ENCODE measurements around the gene SNED1. TPM values are rescaled to one million over a fixed set of nuclear protein-coding genes. Genes with fewer than 3 reads are reported as not detected.

SNED1 gene
- total RNA-seq, 2 donors from 2014 or later: 42.0 to 72.1 TPM

DNA sequence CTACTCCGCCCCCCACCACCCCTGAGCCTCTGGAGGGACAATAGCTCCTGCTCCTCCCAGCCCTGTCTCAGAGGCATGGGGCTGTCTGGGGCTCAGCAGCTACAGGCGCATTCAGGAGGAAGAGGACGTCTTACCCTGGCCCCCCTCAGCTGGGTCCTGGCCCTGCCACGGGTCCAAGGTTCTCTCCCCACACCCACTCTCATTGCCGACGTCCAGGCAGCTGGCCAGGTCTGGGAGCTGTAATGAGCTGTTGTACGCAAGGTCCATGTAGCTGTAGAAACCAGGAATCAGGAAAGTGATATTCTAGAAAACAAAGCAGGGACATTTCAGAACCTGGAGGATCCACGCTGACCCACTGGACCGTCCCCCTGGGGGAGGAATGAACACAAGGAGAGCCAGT is 137.3 kb downstream of the SNED1 start:
- no peak for DNase-seq
- Mint-ChIP-seq H3K27ac (no peak overlapping the region), H3K36me3 (ENCODE audit: low read depth) (peaks cover 2% of the 10 kb centered on the region), H3K4me3 (no peak overlapping the region), H3K4me1 (no peaks in the 10 kb centered on the region), H3K27me3 (no peaks in the 10 kb centered on the region)
- ATAC-seq: no peak
- H3K9me3 ChIP-seq (ENCODE audit: control insufficient read depth, low read length, poor library complexity, severe bottlenecking): no peaks in the 10 kb centered on the region

DNA sequence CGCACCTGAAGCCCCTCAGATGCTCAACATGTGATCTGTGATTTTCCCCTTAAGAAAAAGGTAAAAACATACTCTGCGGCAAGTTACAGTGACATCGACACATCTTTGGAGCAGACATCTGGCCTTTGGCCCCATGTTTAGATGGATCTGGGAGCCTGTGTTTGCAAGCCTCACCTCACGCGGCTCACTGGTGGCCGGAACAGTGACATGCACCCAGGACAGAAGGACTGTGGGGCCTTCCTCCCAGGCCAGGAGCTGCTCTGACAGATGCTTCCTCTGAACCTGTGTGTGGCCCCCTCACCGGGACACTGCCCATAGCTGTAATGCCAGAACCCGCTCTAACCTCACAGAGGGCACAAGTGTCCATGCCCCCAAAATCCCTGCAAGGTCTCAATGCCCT is 137.8 kb downstream of the SNED1 start:
- Mint-ChIP-seq H3K36me3 (ENCODE audit: low read depth) (peaks cover 2% of the 10 kb centered on the region), H3K4me3 (no peak overlapping the region), H3K27me3 (no peaks in the 10 kb centered on the region), H3K27ac (no peak overlapping the region), H3K4me1 (no peaks in the 10 kb centered on the region)
- ATAC-seq (no peak), DNase-seq (no peak)
- no peaks in the 10 kb centered on the region for H3K9me3 ChIP-seq (ENCODE audit: control insufficient read depth, low read length, poor library complexity, severe bottlenecking)

DNA sequence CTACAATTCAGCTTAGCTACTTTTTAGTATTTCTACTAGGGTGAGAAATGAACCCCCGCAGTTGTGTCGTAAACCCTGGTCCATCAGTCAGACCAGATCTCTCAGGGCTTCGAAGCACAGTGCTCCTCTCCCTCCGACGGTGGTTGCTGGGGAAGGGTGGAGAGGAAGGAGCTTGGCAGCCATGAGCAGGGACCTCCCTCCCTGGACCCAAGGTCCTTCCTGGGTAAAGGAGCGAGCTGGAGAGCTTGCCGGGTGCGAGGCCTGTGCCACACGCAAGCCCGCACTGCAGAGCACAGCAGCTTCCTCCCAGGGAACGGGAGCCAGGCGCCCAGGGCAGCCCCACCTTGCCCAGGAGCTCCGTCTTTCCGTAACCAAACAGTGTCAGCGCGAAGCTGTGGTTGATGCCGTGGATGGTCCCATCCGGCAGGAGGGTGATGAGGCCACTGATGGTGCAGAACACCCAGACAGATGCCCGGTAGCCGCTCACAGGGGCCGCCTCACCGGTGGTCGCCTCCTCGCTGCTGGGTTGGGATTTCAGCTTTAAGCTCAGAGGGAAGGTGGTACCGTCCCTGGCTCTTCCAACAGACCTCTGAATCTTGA is 138.3 kb downstream of the SNED1 start:
- ATAC-seq: no peak

DNA sequence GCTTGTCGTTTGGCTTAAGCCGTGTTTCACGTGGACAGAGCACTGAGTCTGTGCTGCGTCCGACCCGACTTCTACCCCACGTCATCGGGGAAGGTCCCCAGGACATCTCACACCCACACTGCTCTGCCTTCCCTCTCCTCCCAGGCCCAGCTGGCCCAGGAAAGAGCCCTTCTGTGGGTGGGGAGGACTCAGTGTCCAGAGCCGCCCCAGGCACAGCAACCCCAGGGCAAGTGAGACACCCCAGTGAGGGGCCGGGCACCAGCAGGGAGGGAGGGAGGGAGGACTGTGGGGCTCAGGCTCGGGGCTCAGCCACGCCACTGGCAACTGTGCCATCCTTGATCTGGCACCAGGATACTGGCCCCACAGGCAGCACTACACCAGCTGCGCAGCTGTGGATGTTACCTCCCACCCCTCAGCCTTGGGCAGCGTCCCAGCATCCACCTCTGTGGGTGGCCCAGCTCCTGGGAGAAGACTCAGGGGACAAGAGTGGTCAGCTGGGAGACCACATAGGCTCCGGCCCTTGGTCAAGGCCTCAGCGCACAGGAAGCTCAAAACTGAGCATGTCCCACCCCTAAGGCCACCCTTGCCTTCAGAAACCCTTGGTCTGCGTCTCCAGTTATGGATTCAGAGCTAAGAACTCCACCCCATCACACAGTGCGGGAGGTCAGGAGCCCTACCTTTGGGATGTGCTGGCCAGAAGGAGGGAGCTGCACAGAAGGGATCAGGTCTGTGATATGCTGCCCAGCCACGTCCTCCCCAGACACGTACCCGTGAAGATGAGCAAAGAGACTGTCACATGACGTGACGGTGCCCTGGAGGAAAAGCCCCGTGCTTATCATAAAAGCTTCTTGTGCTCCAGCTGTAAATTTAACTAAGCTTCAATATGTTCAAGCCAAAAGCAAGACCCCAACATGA is 139.1 kb downstream of the SNED1 start:
- no peak for DNase-seq
- Mint-ChIP-seq H3K4me3 (no peak overlapping the region), H3K4me1 (peaks cover 5% of the 10 kb centered on the region), H3K27ac (no peak overlapping the region), H3K36me3 (ENCODE audit: low read depth) (peaks cover 5% of the 10 kb centered on the region), H3K27me3 (no peaks in the 10 kb centered on the region)
- no peaks in the 10 kb centered on the region for H3K9me3 ChIP-seq (ENCODE audit: control insufficient read depth, low read length, poor library complexity, severe bottlenecking)
- ATAC-seq: no peak

More for the DNA sequence above, 138.3 kb downstream of the SNED1 start:
- Mint-ChIP-seq H3K4me3 (no peak overlapping the region), H3K36me3 (ENCODE audit: low read depth) (peaks cover 2% of the 10 kb centered on the region), H3K4me1 (no peaks in the 10 kb centered on the region), H3K27me3 (no peaks in the 10 kb centered on the region), H3K27ac (no peak overlapping the region)
- H3K9me3 ChIP-seq (ENCODE audit: control insufficient read depth, low read length, poor library complexity, severe bottlenecking): no peaks in the 10 kb centered on the region
- DNase-seq: no peak

DNA sequence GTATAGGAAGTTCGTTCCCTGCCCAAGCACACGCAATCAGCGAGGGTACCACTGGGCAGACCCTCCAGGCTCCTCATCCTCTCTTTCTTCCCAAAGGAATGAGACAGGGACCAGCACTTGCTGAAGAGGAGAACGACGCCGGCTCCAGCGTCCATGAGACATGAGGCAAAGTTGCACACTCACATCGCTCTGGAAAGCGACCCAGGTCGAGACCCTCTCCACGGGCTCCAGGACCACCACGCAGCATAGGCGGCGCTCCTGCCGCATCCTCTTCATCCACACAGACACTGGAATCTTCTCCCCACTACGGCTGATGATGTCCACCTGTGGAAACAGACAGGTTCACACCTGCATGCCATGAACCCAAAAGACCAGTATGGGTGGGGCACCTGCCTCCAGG is 140.1 kb downstream of the SNED1 start:
- DNase-seq: no peak
- H3K27me3 Mint-ChIP-seq: no peaks in the 10 kb centered on the region
- H3K27ac Mint-ChIP-seq: no peak overlapping the region
- no peak for ATAC-seq
- peaks cover 5% of the 10 kb centered on the region for H3K36me3 Mint-ChIP-seq (ENCODE audit: low read depth)
- no peak overlapping the region for H3K4me3 Mint-ChIP-seq
- no peaks in the 10 kb centered on the region for H3K9me3 ChIP-seq (ENCODE audit: control insufficient read depth, low read length, poor library complexity, severe bottlenecking)
- H3K4me1 Mint-ChIP-seq: peaks cover 5% of the 10 kb centered on the region

DNA sequence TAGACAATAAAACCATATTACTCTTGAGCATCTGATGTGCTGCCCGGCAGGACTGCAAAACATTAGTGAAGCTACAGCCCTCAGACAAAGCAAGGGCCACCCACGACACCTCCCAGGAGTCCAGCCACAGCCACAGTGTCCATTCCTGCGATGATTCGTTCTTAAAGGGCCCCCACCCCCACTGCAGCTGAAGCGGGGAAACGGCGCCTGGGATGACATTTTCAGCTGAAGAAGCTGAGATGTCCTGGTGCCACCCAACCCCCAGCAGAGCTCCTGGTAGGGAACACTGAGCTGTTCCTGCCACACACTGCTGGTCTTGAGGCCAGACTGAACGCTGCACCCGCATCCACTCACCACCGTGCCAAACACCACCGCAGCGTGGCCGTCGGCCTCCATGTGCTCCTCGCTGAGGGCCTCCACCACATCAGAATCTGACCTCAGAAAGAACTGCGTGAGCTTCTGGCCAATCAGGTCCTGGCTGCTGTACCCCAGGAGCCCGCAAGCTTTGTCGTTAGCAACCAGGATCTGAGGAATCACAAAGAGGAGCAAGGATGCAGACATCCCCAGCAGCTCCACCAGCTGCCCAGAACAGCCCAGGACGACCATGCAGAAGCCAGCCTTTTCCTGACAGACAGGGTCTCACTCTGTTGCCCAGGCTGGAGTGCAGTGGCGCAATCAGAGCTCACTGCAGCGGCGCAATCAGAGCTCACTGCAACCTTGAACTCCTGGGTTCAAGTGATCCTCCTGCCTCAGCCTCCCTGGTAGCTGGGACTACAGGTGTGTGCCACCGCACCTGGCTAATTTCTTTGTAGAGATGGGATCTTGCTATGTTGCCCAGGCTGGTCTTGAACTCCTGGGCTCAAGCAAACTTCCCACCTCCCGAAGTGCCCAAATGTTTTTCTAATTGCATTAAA is 141.4 kb downstream of the SNED1 start:
- ATAC-seq (no peak), DNase-seq (no peak)
- Mint-ChIP-seq H3K36me3 (ENCODE audit: low read depth) (peaks cover 3% of the 10 kb centered on the region), H3K27ac (no peak overlapping the region), H3K27me3 (no peaks in the 10 kb centered on the region), H3K4me1 (peaks cover 6% of the 10 kb centered on the region), H3K4me3 (no peak overlapping the region)
- no peaks in the 10 kb centered on the region for H3K9me3 ChIP-seq (ENCODE audit: control insufficient read depth, low read length, poor library complexity, severe bottlenecking)

DNA sequence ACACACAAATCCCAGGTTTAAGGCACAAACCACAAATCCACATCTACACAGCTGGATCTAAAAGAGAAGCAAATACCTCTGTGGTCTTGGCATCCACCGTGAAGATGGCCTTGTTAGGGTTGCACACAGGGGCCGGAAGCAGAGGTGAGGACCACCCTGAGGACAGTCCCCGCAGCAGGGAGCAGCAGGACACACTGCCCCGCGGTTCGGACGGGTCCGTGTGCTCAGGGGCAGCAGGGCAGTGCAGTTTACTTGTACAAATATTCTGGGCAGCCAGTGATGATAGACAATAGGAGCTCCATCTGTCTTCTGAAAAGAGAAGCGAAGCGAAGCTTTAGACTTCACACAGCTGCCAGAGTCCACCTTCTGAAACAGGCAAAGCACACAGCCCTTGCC is 142.0 kb downstream of the SNED1 start:
- Mint-ChIP-seq H3K36me3 (ENCODE audit: low read depth) (peaks cover 3% of the 10 kb centered on the region), H3K27ac (no peak overlapping the region), H3K4me1 (peaks cover 6% of the 10 kb centered on the region), H3K4me3 (no peak overlapping the region), H3K27me3 (no peaks in the 10 kb centered on the region)
- DNase-seq (no peak), ATAC-seq (no peak)
- no peaks in the 10 kb centered on the region for H3K9me3 ChIP-seq (ENCODE audit: control insufficient read depth, low read length, poor library complexity, severe bottlenecking)

DNA sequence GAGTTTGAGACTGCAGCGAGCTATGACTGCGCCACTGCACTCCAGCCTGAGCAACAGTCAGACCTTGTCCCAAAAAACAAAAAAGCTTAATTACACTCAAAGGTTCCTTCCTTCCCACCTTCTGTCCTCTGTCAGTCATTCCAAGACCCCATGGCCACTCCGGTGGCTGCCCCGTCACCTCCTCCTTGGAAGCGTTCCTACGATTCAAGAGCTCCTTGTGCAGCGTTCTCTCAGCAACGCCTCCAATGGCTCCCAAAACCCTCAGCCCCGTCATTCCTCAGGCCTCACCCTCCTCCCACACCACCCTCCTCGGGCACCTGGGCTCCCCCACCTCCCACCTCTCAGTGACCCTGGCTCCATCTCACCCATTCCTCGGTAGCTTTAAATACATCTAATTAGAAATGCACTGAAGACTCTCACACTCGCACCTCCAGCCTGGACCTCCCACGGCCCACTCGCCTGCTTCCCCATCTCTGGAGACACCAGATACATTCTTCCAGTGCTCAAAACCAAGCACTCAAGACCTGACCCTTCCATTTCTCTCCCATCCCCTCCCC is 142.9 kb downstream of the SNED1 start:
- DNase-seq: no peak
- H3K9me3 ChIP-seq (ENCODE audit: control insufficient read depth, low read length, poor library complexity, severe bottlenecking): no peaks in the 10 kb centered on the region
- Mint-ChIP-seq H3K27ac (peak overlapping the region; percentile 79), H3K36me3 (ENCODE audit: low read depth) (peaks cover 3% of the 10 kb centered on the region), H3K27me3 (no peaks in the 10 kb centered on the region), H3K4me1 (peaks cover 8% of the 10 kb centered on the region), H3K4me3 (no peak overlapping the region)
- no peak for ATAC-seq

DNA sequence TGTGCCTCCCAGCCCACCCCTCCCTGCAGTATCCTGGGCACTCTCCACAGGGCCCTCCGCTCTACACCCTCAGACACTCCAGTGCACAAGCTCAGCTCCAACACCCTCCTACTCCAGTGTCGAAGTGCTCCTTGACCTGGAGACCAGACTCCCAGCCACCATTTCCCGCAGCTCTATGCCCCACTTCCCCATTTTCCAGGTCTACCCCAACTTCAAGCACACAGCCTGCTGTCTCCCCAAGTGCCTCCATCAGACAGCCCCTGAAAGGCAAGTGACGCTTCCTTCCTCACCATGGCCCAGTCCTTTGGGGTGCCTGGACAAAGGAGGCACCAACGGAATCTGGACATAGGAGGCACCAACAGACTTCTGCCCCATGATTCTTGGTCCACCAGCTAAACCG is 143.6 kb downstream of the SNED1 start:
- no peaks in the 10 kb centered on the region for H3K9me3 ChIP-seq (ENCODE audit: control insufficient read depth, low read length, poor library complexity, severe bottlenecking)
- peaks cover 10% of the 10 kb centered on the region for H3K4me1 Mint-ChIP-seq
- peak overlapping the region; percentile 79 for H3K27ac Mint-ChIP-seq
- no peak overlapping the region for H3K4me3 Mint-ChIP-seq
- no peaks in the 10 kb centered on the region for H3K27me3 Mint-ChIP-seq
- ATAC-seq: no peak
- DNase-seq: no peak
- peaks cover 3% of the 10 kb centered on the region for H3K36me3 Mint-ChIP-seq (ENCODE audit: low read depth)

DNA sequence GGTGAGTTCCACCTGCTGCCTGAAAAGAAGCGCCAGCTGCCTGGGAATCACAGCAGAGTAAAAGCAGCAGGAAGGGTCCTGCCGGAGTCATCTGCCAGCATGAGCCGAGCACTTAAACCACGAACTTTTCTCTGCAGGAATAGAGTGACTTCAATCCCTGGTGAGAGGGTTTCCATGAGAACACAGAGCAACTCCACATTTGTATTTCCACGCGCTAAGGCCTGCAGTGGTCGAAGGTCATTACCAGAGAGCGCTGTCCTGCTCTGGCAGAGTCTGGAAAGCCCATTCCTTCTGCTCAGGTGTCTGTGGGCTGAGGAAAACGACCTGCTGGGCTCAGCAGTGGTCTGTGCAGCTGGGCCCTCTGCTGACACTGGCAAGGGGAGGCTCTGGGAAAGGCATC is 144.2 kb downstream of the SNED1 start:
- Mint-ChIP-seq H3K36me3 (ENCODE audit: low read depth) (peaks cover 3% of the 10 kb centered on the region), H3K4me3 (no peak overlapping the region), H3K27me3 (no peaks in the 10 kb centered on the region), H3K27ac (no peak overlapping the region), H3K4me1 (peaks cover 10% of the 10 kb centered on the region)
- DNase-seq (no peak), ATAC-seq (no peak)
- no peaks in the 10 kb centered on the region for H3K9me3 ChIP-seq (ENCODE audit: control insufficient read depth, low read length, poor library complexity, severe bottlenecking)
